Vagina (tissue), 2 donors: Measurements from ENCODE around the gene DNAAF5.

ENCODE experiments used
- POLR2A ChIP-seq, 2 donors: fragments of 450-650 bp; IDR thresholded peaks; one replicate each; pipeline ENCODE4 v1.6.1; 2017; ENCODE audit warnings: antibody characterized with exemption in 2 of 2, mild to moderate bottlenecking in 2 of 2, moderate library complexity in 2 of 2
- POLR2AphosphoS5 ChIP-seq, 2 donors: sonication (generic); formaldehyde crosslinking; IDR thresholded peaks; one replicate each; pipeline ENCODE4 v1.9.0; 2017; ENCODE audit warnings: antibody characterized with exemption in 2 of 2, mild to moderate bottlenecking in 2 of 2, low read depth in 1 of 2; ENCODE audit not compliant: insufficient read depth in 1 of 2
- TF ChIP-seq, protein P1 (sequence below), 3 experiments: fragments of 450-650 bp in 2 of 3; fragments of 200-600 bp in 1 of 3; sonication (generic) in 1 of 3; IDR thresholded peaks; one replicate each; pipeline ENCODE4 v1.5.1; 2017 to 2019; ENCODE audit warnings: antibody characterized with exemption in 3 of 3, mild to moderate bottlenecking in 2 of 3, moderate library complexity in 2 of 3

- TF ChIP-seq POLR2A (IDR thresholded peaks at IDR 0.05) (no peak), POLR2AphosphoS5 (IDR thresholded peaks at IDR 0.05; ENCODE audit: insufficient read depth in 1 of 2, low read depth in 1 of 2) (no peak)
- TF ChIP-seq, protein P1, sequence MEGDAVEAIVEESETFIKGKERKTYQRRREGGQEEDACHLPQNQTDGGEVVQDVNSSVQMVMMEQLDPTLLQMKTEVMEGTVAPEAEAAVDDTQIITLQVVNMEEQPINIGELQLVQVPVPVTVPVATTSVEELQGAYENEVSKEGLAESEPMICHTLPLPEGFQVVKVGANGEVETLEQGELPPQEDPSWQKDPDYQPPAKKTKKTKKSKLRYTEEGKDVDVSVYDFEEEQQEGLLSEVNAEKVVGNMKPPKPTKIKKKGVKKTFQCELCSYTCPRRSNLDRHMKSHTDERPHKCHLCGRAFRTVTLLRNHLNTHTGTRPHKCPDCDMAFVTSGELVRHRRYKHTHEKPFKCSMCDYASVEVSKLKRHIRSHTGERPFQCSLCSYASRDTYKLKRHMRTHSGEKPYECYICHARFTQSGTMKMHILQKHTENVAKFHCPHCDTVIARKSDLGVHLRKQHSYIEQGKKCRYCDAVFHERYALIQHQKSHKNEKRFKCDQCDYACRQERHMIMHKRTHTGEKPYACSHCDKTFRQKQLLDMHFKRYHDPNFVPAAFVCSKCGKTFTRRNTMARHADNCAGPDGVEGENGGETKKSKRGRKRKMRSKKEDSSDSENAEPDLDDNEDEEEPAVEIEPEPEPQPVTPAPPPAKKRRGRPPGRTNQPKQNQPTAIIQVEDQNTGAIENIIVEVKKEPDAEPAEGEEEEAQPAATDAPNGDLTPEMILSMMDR (IDR thresholded peaks at IDR 0.05): no peak
These were observed 19.1 kb upstream of the DNAAF5 start for GRCh38 chr7:707296-708000.
